Measurements from ENCODE around the gene SLC24A3.
"Not testable (repeated sequence)": the region's sequence is repeated elsewhere in the genome, so short reads cannot be mapped to it uniquely, and the experiment has no call there.

Gene SLC24A3

DNA sequence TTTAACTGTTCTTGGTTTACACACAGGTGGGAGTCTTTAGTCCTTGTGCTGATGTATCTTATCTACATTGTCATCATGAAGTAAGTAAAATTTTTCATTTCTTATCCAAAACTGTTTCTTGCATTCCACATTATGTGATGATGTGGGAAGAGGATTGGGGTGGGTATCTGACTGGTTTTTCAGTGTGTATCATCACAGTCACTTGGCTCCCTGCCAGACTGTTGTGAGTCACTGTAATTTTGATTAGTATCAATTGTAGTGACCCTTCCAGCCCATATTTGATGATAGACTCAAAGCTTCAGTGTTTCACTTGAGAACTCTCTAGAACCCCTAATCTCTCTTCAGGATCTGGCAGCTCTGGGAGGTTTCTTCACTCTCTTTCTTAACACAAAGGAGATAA, 461.1 kb downstream of the SLC24A3 start:
- Histone ChIP-seq H3K4me3 (ENCODE audit: low read length, poor library complexity, severe bottlenecking) (no peak overlapping the region), H3K9me3 (ENCODE audit: insufficient read depth, low read depth, low read length) (no peaks in the 10 kb centered on the region), H2AFZ (ENCODE audit: low read length) (no peak overlapping the region), H3K4me1 (ENCODE audit: insufficient read depth, low read length, poor library complexity, severe bottlenecking) (peaks cover 11% of the 10 kb centered on the region), H3F3A (ENCODE audit: low read depth) (no peaks in the 10 kb centered on the region), H3K27me3 (ENCODE audit: insufficient read depth, low read length, poor library complexity, severe bottlenecking) (no peaks in the 10 kb centered on the region), H3K79me2 (ENCODE audit: insufficient read depth, low read length) (no peaks in the 10 kb centered on the region), H3K9ac (ENCODE audit: low read depth, low read length, poor library complexity, severe bottlenecking) (no peak overlapping the region), H3K9me2 (replicated peaks; ENCODE audit: low read depth, low read length) (no peaks in the 10 kb centered on the region), H4K20me1 (ENCODE audit: insufficient read depth, low read length, poor library complexity, severe bottlenecking) (no peaks in the 10 kb centered on the region), H3K36me3 (ENCODE audit: insufficient read depth, low read length) (no peaks in the 10 kb centered on the region), H3K4me2 (ENCODE audit: low read depth, low read length, poor library complexity, severe bottlenecking) (no peak overlapping the region)
- TF ChIP-seq EZH2phosphoT487 (IDR thresholded peaks at IDR 0.05; ENCODE audit: borderline replicate concordance), result no peak
- TF ChIP-seq, protein P1, sequence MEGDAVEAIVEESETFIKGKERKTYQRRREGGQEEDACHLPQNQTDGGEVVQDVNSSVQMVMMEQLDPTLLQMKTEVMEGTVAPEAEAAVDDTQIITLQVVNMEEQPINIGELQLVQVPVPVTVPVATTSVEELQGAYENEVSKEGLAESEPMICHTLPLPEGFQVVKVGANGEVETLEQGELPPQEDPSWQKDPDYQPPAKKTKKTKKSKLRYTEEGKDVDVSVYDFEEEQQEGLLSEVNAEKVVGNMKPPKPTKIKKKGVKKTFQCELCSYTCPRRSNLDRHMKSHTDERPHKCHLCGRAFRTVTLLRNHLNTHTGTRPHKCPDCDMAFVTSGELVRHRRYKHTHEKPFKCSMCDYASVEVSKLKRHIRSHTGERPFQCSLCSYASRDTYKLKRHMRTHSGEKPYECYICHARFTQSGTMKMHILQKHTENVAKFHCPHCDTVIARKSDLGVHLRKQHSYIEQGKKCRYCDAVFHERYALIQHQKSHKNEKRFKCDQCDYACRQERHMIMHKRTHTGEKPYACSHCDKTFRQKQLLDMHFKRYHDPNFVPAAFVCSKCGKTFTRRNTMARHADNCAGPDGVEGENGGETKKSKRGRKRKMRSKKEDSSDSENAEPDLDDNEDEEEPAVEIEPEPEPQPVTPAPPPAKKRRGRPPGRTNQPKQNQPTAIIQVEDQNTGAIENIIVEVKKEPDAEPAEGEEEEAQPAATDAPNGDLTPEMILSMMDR (conservative IDR thresholded peaks at IDR 0.05; ENCODE audit: low read length), result no peak

GRCh38 chr20:19676202-19676601, 463.8 kb downstream of the SLC24A3 start:
- no peaks in the 10 kb centered on the region for H3F3A ChIP-seq (ENCODE audit: low read depth)
- H3K79me2 ChIP-seq (ENCODE audit: insufficient read depth, low read length), result no peaks in the 10 kb centered on the region
- no peaks in the 10 kb centered on the region for H4K20me1 ChIP-seq (ENCODE audit: insufficient read depth, low read length, poor library complexity, severe bottlenecking)
- no peak for TF ChIP-seq EZH2phosphoT487 (IDR thresholded peaks at IDR 0.05; ENCODE audit: borderline replicate concordance)
- TF ChIP-seq, protein P1 (conservative IDR thresholded peaks at IDR 0.05; ENCODE audit: low read length), result no peak
- H3K4me1 ChIP-seq (ENCODE audit: insufficient read depth, low read length, poor library complexity, severe bottlenecking), result peaks cover 10% of the 10 kb centered on the region
- no peaks in the 10 kb centered on the region for H3K36me3 ChIP-seq (ENCODE audit: insufficient read depth, low read length)
- no peaks in the 10 kb centered on the region for H3K27me3 ChIP-seq (ENCODE audit: insufficient read depth, low read length, poor library complexity, severe bottlenecking)
- H3K4me2 ChIP-seq (ENCODE audit: low read depth, low read length, poor library complexity, severe bottlenecking), result no peak overlapping the region
- H3K9me2 ChIP-seq (replicated peaks; ENCODE audit: low read depth, low read length), result no peaks in the 10 kb centered on the region
- H3K9me3 ChIP-seq (ENCODE audit: insufficient read depth, low read depth, low read length), result no peaks in the 10 kb centered on the region
- H3K9ac ChIP-seq (ENCODE audit: low read depth, low read length, poor library complexity, severe bottlenecking), result no peak overlapping the region
- no peak overlapping the region for H3K4me3 ChIP-seq (ENCODE audit: low read length, poor library complexity, severe bottlenecking)
- no peak overlapping the region for H2AFZ ChIP-seq (ENCODE audit: low read length)

DNA sequence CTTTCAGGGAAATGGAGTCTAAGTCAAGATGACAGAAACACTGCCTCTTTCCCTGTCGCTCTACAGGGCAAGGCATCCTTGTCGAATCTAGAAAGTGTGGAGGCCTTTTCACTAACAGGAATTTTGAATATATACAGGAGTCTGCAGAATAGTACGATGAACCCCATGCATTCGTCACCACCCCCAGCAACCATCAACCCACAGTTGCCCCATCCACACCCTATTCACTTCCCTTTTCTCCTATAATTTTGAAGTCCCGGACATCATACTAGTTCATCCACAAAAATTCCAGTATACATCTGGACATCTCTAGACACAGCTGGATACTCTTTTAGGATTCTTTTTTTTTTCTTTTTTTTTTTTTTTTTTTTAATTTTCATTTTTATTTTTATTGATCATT, 464.9 kb downstream of the SLC24A3 start:
- H3K27me3 ChIP-seq (ENCODE audit: insufficient read depth, low read length, poor library complexity, severe bottlenecking), result no peaks in the 10 kb centered on the region
- no peaks in the 10 kb centered on the region for H3K36me3 ChIP-seq (ENCODE audit: insufficient read depth, low read length)
- H3K79me2 ChIP-seq (ENCODE audit: insufficient read depth, low read length), result no peaks in the 10 kb centered on the region
- H3K4me2 ChIP-seq (ENCODE audit: low read depth, low read length, poor library complexity, severe bottlenecking), result no peak overlapping the region
- no peaks in the 10 kb centered on the region for H3K4me1 ChIP-seq (ENCODE audit: insufficient read depth, low read length, poor library complexity, severe bottlenecking)
- no peaks in the 10 kb centered on the region for H4K20me1 ChIP-seq (ENCODE audit: insufficient read depth, low read length, poor library complexity, severe bottlenecking)
- H3K9me3 ChIP-seq (ENCODE audit: insufficient read depth, low read depth, low read length), result no peaks in the 10 kb centered on the region
- H2AFZ ChIP-seq (ENCODE audit: low read length), result no peak overlapping the region
- H3K9me2 ChIP-seq (replicated peaks; ENCODE audit: low read depth, low read length), result no peaks in the 10 kb centered on the region
- no peak overlapping the region for H3K9ac ChIP-seq (ENCODE audit: low read depth, low read length, poor library complexity, severe bottlenecking)
- no peaks in the 10 kb centered on the region for H3F3A ChIP-seq (ENCODE audit: low read depth)
- TF ChIP-seq EZH2phosphoT487 (IDR thresholded peaks at IDR 0.05; ENCODE audit: borderline replicate concordance), result no peak
- TF ChIP-seq, protein P1 (conservative IDR thresholded peaks at IDR 0.05; ENCODE audit: low read length), result no peak
- H3K4me3 ChIP-seq (ENCODE audit: low read length, poor library complexity, severe bottlenecking), result no peak overlapping the region

- H3K27me3 ChIP-seq (ENCODE audit: insufficient read depth, low read length, poor library complexity, severe bottlenecking), result not testable (repeated sequence)
Measured at GRCh38 chr20:19678591-19678990, 466.1 kb downstream of the SLC24A3 start.

More at GRCh38 chr20:19678591-19678990, 466.1 kb downstream of the SLC24A3 start:
- H3K9me2 ChIP-seq (replicated peaks; ENCODE audit: low read depth, low read length); H3K9ac ChIP-seq (ENCODE audit: low read depth, low read length, poor library complexity, severe bottlenecking); H3K4me3 ChIP-seq (ENCODE audit: low read length, poor library complexity, severe bottlenecking); H3K4me2 ChIP-seq (ENCODE audit: low read depth, low read length, poor library complexity, severe bottlenecking); H3K36me3 ChIP-seq (ENCODE audit: insufficient read depth, low read length); H3K79me2 ChIP-seq (ENCODE audit: insufficient read depth, low read length); H3K4me1 ChIP-seq (ENCODE audit: insufficient read depth, low read length, poor library complexity, severe bottlenecking); H3F3A ChIP-seq (ENCODE audit: low read depth); H3K9me3 ChIP-seq (ENCODE audit: insufficient read depth, low read depth, low read length); H4K20me1 ChIP-seq (ENCODE audit: insufficient read depth, low read length, poor library complexity, severe bottlenecking); H2AFZ ChIP-seq (ENCODE audit: low read length): not testable (repeated sequence)
